ENCODE data around the gene CA12. TPM values are rescaled to one million over a fixed set of nuclear protein-coding genes. Genes with fewer than 3 reads are reported as not detected.

Gene CA12
- total RNA-seq, 2 donors from 2014 or later, result 1.3 to 5.5 TPM

DNA sequence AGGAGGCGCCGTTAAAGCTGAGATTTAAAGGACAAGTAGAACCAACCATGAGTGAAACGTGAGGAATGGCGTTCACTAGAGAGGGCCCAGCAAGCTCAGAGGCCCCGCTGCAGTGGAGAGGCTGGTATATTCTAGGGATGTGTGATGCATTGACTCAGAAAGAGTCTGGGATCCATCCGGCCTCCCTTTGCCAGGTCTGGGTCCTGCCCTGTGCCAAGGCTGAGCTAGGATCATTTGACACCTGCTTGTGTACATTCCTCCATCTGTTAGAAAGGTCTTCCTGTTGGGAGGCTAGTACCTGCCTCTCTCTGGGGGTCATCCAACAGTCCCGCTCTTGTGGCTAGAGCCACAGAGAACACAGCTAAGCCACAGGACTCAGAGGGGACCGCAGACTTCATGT is 28.4 kb downstream of the CA12 start:
- TF ChIP-seq, protein P1, sequence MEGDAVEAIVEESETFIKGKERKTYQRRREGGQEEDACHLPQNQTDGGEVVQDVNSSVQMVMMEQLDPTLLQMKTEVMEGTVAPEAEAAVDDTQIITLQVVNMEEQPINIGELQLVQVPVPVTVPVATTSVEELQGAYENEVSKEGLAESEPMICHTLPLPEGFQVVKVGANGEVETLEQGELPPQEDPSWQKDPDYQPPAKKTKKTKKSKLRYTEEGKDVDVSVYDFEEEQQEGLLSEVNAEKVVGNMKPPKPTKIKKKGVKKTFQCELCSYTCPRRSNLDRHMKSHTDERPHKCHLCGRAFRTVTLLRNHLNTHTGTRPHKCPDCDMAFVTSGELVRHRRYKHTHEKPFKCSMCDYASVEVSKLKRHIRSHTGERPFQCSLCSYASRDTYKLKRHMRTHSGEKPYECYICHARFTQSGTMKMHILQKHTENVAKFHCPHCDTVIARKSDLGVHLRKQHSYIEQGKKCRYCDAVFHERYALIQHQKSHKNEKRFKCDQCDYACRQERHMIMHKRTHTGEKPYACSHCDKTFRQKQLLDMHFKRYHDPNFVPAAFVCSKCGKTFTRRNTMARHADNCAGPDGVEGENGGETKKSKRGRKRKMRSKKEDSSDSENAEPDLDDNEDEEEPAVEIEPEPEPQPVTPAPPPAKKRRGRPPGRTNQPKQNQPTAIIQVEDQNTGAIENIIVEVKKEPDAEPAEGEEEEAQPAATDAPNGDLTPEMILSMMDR (IDR thresholded peaks at IDR 0.05), result no peak
- Histone ChIP-seq H3K4me1 (peaks cover 0 to 25% of the 10 kb centered on the region in 2 donors), H3K36me3 (no peaks in the 10 kb centered on the region), H3K9me3 (no peaks in the 10 kb centered on the region), H3K4me3 (no peak overlapping the region), H3K27ac (no peak overlapping the region), H3K27me3 (no peaks in the 10 kb centered on the region)
- no peak for DNase-seq (ENCODE audit: low spot score)

DNA sequence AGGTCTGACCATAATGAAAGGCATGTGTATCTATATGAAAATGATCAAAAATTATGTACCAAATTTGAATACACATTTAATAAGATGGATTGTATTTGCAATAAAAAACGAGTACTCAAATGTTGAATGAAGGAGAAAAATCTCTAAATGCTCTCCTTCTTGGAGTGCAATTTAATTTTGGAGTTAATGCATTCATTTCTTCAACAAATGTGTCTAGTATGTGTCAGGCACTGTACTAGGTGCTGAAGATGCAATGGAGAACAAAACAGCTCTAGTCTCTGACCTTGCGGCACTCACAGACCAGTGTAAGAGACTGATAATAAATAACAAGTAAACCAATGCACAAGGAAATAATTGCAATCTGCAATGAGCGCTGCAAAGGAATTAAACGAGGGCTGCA is 28.8 kb downstream of the CA12 start:
- Histone ChIP-seq H3K4me1 (peaks cover 0 to 29% of the 10 kb centered on the region in 2 donors), H3K36me3 (no peaks in the 10 kb centered on the region), H3K27me3 (no peaks in the 10 kb centered on the region), H3K9me3 (no peaks in the 10 kb centered on the region), H3K4me3 (no peak overlapping the region), H3K27ac (no peak overlapping the region)
- DNase-seq (ENCODE audit: low spot score), result no peak
- TF ChIP-seq, protein P1 (IDR thresholded peaks at IDR 0.05), result no peak

DNA sequence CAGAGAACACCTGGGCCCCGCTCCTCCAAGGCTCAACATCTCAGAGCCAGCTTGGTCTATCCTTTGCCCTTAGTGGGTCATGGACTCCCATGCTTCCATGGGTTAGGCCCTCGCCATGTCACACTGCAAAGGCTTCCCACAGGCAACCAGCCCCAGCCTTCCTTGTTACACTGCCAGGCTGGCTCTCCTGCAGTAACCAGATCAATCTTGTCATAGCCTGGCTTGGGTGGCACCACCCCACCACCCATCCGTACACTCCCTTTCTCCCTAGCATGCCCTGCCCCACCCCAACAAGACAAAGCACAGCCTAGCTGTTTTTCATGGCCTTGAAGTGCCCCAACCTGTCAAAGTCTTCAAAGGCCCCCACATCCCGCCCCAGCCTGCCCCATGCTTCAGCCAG is 30.5 kb downstream of the CA12 start:
- TF ChIP-seq, protein P1 (IDR thresholded peaks at IDR 0.05), result no peak
- no peak for DNase-seq (ENCODE audit: low spot score)
- no peak overlapping the region for H3K27ac ChIP-seq
- H3K27me3 ChIP-seq, result no peaks in the 10 kb centered on the region
- H3K4me1 ChIP-seq, result peaks cover 0 to 44% of the 10 kb centered on the region in 2 donors
- no peak overlapping the region for H3K4me3 ChIP-seq
- H3K9me3 ChIP-seq, result no peaks in the 10 kb centered on the region
- H3K36me3 ChIP-seq, result no peaks in the 10 kb centered on the region

DNA sequence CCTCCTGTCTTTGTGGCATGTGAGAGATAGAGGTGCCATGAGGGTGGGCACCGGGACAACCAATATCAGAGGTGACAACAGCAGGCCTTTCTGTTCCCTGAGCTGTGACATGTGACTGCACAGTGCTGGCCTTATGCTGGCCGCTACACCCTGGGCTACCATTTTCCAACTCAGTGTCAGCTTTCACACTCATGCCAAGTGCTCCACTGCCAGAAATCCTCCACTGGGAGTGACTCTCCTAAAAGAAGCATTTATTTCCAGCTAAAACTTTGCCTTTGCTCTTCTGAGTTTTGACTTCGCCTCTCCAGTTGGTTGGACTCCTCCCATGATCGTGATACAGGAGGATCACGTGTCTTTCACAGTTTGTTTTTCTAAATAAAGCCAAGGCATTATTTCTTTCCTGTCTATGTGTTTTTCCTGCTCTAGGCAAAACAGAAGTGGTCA is 31.4 kb downstream of the CA12 start:
- H3K4me3 ChIP-seq, result no peak overlapping the region
- no peaks in the 10 kb centered on the region for H3K36me3 ChIP-seq
- TF ChIP-seq, protein P1 (IDR thresholded peaks at IDR 0.05), result no peak
- no peaks in the 10 kb centered on the region for H3K9me3 ChIP-seq
- peak overlapping the region; percentile 37 to 51 for H3K27ac ChIP-seq
- peak; percentile 68 for DNase-seq (ENCODE audit: low spot score)
- peaks cover 0 to 44% of the 10 kb centered on the region in 2 donors for H3K4me1 ChIP-seq
- H3K27me3 ChIP-seq, result no peaks in the 10 kb centered on the region

DNA sequence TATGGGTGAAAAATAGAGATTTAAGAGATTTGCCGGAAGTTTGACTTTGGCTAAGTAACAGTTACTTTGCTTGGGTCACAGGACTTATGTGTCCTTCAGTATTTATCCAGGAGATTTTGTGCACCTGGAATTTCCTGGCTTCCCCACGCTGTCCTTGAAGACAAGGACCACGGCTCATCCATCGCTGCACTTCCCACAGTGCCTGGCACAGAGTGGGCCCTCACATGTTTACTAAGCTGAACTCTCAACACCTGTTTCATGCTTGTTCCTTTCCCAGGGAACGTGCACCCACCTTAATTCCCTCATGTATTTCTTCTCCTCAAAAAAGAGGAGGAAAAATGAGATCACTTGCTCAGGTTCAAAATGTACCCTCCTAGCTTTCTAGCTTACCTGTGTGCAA is 32.0 kb downstream of the CA12 start:
- TF ChIP-seq, protein P1 (IDR thresholded peaks at IDR 0.05), result no peak
- Histone ChIP-seq H3K27me3 (no peaks in the 10 kb centered on the region), H3K27ac (peak overlapping the region; percentile 37 to 51), H3K4me1 (peaks cover 0 to 44% of the 10 kb centered on the region in 2 donors), H3K36me3 (no peaks in the 10 kb centered on the region), H3K4me3 (no peak overlapping the region), H3K9me3 (no peaks in the 10 kb centered on the region)
- no peak for DNase-seq (ENCODE audit: low spot score)

DNA sequence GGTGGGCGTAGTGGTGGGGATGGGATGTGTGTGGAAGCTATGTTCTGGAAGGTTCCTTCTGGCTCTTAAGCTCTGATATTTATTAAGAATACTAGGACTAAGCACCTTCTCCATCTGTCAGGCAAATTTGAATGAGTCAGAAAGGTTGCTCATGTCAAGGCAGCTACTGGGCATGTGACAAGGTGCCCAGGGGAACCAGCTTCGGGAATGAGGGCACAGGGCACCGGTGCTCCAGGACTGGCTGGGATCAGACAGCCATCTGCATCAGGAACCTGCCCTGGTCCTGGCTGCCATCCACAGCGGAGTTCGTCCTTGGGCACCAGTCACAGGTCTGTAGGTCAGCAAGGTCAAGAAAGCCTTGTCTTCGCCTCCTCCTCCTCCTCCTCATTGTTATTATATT is 32.5 kb downstream of the CA12 start:
- no peaks in the 10 kb centered on the region for H3K36me3 ChIP-seq
- no peaks in the 10 kb centered on the region for H3K27me3 ChIP-seq
- no peak overlapping the region for H3K4me3 ChIP-seq
- TF ChIP-seq, protein P1 (IDR thresholded peaks at IDR 0.05), result no peak
- peaks cover 0 to 44% of the 10 kb centered on the region in 2 donors for H3K4me1 ChIP-seq
- no peak for DNase-seq (ENCODE audit: low spot score)
- H3K9me3 ChIP-seq, result no peaks in the 10 kb centered on the region
- H3K27ac ChIP-seq, result peak overlapping the region in 1 of 2 donors; percentile 51

Measured in right atrium auricular region (tissue), 2 donors.